ENCODE measurements around the gene ARAF.

Gene ARAF

GRCh38 chrX:47620303-47620685 is 59.3 kb downstream of the ARAF start:
- DNase-seq (ENCODE audit: low read depth in 2 of 2): no peak
